GM21526 (cell line): ENCODE measurements around the gene MAPK8IP2.
A peak's percentile ranks its signal among the peaks of the same experiment; 100 is the strongest.

Source experiments
- ATAC-seq: cut with Tn5 transposase; IDR thresholded peaks from one replicate; pipeline ENCODE4 v1.9.1; 2021; ENCODE audit warnings: moderate library complexity; ENCODE audit not compliant: unreplicated experiment, low FRiP score

MAPK8IP2 gene

DNA sequence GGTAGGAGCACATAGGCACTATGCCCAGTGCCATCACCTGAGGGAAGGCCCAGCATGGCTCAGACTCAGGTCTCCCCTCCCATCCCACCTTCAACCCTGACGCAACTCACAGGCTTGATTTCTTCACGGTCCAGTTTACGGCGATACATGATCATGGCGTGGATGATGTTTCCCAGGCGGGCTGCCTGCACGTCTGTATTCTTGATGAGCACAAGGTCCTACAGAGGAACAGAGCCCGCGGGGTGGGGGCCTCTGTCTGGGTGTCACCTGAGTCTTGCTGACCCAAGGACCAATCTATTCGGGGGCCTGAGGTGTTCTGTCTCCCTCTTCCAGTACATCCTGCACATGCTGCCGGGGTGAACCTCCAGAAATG lies 26.2 kb upstream of the MAPK8IP2 start:
- ATAC-seq = no peak

DNA sequence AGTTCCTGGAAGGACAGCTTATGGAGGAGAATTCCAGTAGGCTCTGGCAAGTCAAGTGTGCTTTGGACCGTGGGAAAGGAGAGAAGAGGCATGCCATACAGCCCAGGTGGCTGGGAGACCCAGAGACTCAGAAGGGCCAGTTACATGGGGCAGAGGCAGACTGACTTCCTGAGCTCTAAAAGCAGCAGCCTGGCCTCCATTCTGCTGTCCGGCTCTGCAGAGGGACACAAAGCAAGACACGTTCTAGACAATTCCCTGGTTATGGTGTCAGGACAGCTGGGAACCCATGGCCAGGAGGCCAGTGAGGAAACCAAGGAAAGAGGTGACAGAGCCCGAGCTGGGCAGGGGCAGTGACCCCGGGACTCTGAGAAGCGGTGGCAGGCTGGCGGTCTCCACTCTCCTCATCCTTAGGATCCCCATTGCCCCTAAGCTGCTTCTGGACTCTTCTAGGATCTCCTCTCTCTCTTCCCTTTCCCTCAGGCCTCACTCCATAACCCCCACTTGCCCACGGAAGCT lies 25.1 kb upstream of the MAPK8IP2 start:
- ATAC-seq = no peak

DNA sequence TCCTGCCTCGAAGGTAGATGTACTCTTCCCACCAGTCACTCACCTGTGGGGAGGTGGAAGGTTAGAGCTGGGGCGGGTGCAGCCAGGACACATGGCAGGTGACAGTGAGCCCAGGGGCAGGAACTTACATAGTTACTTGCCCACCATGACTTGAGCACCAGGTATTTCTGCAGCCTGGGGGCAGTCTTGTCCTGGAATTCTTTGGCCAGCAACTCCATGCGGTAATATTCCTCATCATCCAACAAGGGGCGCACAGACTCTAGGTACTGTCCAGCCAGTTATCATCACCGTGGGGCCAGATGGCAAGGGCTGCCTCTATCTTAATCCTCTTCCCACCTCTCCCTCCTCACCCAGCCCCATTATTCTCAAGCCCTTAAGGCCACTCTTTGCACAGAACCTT lies 24.5 kb upstream of the MAPK8IP2 start:
- ATAC-seq = no peak

DNA sequence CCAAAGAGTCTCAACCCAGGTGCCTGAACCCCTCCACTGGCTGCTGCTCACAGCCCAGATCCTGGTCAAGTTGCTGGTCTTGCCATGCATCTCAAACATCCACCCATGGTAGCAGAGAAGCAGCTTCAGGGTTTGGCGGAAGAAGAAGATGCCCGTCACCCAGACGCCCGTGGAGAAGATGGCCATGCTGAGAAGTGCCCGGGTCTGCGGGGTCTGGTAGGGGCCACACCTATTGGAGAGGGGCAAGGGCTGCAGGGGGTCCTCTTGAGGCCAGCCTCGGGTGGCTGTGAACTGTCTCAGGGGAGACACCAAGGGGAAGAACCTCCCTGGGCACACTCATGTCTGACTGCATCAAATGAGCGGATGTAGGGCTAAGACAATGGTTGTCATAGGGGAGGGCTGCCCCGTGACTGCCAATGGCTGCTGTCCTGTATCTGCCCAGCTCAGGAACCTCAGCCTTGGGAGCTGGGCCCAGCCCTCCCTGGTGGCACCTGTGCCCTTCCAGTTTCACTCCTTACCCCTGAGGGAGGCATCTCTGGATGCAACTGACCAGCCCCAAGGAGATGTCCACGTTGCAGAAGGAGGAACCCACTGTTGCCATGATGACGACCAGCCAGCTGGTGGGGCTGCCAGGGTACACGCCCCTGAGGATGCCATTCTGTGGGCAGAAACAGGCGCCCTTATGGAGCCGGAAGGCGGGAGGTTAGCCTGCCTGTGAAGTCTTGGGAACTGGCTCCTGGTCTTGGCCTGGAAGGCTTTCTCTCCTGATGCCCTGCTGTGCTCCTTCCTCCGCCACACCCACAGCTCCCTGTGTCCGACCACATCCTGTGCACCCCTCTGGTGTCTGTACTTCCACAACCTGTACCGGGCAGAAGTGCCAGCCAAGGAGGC lies 23.5 kb upstream of the MAPK8IP2 start:
- ATAC-seq = no peak

DNA sequence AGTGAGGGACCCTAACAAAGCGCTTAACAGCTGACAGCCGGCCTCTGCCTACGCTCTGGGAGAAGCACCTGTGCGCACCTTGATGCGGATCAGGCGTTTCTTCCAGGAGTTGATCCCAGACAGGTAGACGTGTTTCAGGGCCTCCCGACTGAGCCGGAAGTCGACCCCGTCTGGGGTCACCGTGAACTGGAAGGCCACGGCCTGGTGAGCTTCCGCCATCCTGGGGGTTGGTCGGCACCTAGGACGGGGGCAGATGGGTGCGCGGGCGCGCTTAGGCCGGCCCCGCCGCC lies 23.0 kb upstream of the MAPK8IP2 start:
- no peak for ATAC-seq

DNA sequence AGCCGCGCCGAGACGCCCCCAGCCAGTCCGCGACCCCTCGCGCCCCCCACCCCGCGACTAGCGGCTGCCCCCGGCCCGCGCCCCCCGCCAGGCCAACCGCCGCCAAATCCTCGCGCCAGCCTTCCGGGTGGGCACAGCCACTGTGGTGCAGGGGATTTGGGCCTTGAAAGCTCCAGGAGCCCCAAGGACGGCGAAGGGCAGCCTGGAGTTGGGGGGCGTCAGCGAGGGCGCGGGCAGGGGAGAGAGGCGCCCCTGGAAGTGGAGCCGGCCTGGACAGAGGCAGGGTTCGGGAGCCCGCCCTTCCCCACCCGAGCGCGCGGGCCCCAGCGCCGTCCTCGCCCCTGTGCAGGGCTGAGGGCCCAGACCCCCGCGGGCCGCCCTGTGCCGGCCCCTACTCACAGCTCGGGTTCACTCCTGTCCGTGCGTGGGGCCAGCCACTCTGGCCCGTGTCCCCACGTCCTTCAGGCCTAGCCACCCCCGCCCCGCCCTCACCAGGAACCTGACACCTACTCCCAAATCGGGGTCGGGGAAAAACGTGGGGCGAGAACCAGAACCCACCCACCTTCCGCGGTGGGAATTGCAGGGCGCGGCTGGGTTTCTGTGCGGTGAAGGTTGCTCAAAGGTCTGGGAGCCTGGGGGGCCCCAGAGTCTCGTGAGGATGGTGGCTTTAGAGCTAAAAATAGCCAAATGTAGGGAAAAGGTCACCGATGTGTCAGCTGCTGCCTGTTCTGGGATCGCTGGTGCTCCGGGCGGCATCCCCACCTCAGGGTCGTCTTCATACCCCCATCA lies 22.4 kb upstream of the MAPK8IP2 start, which contains the start of gene CPT1B:
CPT1B (minus strand) TSS at position 441 of the 789 bp plus-strand sequence. CDS start 512 bp downstream, outside the sequence.
- ATAC-seq = no peak

DNA sequence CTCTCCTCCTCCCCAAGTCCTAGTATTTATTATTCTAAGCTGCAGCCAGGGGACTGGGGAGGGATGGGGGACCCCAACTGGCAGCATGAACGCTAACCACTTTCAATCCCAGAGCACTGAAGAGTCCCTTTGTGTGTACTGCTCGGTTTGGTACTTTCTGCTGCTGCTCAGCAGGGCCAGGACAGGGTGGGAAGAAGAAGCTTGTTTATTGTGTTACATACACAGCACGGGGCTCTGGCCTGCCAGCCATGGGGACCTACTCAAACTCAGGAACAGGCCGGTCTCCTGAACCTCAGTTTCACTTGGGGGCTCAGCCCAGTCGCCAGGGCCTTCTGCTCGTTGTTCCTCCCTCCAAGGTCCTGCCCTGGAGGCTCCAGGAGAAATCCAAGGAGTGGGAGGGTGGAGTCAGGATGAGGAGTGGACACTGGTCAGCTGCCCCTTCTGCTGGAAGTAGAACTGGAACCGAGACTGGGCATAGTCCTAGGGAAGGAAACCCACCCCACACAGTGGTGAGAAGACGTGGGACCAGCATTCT lies 21.8 kb upstream of the MAPK8IP2 start:
- no peak for ATAC-seq

DNA sequence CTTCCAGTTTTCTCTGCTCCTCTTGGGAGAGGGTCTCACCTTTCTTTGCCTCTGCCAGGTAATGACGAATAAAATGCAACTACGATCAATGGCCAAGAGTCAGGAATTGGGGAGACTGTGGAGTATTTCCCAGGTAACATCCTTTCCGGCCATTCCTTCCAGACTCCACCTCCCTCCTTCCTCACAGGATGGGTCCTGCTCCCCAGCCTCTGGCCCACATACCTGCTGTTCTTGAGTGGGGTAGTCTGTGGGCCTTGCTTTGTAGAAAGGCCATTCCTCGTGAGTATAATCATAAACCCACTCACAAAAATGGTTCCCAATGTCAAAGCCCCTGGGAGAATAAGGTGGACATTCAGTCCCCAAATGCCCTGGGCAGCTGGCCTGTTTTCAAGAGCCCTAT lies 20.8 kb upstream of the MAPK8IP2 start:
- ATAC-seq = no peak

DNA sequence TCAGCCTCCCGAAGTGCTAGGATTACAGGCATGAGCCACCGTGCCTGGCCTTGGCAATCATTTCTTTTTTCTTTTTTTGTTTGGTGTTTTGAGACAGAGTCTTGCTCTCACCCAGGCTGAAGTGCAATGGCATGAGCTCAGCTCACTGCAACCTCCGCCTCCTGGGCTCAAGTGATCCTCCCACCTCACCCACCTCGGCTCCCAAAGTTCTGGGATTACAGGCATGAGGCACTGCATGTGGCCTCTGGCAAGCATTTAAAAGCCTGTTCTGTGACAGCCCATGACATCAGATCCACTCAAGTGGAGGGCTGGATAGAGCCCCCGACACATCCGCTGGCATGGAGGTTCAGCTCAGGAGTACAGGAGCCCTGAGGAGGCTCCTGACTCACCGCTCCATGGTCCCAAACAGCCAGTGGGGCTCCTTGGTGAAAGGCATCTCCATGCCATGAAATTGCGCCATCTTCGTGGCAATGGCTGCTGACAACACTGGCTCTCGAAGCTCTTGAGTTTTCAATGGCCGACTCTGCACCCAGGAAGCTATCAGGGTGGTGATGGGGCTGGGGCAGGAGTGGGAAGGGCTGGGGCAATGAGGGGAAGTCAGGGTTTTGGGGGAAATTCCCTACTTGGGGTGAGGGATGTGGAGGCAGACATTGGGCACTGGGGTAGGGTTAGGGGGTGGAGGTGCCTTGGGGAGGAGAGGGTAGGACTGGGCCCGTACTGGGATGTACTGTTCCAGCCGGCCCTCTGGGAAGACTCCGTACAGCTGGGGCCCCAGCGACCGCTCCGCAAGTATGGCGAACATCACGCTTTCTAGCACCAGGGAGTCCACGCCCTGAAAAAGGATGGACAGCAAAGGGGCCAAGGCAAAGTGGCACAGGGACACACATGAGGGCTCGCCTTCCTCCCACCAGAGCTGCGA lies 19.3 kb upstream of the MAPK8IP2 start:
- ATAC-seq = no peak

DNA sequence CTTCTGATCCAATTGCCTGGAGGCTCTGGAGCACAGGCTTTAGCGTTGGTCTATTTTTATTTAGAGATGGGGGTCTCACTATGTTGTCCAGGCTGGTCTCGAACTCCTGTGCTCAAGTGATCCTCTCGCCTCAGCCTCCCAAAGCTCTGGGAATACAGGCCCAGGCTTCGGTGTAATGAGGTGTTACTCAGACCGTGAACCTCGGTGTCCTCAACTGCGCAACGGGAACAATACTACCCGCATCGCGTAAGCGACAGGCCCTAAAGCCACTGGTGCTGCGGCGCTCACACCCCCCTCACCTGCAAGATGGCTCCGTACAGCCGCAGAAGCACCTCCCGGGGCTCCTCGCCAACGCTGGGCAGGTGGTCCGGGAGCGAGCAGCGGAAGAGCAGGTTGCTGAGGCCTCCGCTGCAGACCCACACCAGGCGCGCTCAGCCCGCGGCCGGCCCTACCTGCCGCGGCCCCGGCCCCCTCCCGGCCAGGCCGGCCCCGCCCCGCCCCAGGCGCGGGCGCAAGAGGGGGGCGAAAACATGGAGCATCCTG lies 18.6 kb upstream of the MAPK8IP2 start:
- peak; percentile 19 for ATAC-seq

DNA sequence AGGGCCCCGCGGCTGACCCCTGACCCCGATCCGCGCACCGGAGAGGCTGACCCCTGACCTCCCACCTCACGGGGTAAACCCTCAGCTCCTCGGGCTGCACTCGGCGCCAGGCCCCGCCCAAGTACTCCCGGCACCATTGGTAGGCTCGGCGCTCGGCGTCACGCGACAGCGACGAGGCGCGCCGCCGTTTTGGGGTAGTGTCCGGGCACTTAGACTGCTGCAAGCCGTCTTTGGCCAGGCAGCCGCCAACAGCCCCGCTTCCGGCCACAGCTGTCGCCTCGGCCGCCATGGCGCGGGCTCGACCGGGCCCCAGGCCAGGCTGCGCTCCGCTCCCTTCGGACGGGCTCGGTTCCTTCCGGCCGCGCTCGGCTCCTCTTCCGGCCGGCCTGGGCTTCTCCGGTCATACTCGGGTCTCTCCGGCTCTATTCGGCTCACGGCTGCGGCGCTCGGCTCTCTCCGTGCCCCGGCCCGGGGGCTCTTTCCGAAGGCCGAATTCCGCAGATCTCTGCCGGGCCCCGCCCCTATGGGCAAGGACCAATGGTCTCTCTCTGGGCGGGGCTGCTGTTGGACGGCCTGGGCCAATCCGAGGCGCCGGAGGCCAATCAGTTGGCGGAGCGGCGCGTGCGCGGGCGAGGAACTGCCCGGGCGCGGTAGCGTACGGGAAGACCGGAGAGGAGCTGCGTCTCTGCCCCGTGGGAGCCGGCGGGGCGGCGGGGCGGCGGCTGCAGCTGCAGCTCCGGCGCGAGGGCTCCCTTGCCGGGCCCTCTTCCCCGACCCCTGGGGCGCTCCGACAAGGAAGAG lies 17.9 kb upstream of the MAPK8IP2 start, which contains the start of gene CHKB:
CHKB (minus strand) TSS at position 357 of the 801 bp plus-strand sequence; CDS start at position 289, 68 bp downstream.
- peak; percentile 78 for ATAC-seq

DNA sequence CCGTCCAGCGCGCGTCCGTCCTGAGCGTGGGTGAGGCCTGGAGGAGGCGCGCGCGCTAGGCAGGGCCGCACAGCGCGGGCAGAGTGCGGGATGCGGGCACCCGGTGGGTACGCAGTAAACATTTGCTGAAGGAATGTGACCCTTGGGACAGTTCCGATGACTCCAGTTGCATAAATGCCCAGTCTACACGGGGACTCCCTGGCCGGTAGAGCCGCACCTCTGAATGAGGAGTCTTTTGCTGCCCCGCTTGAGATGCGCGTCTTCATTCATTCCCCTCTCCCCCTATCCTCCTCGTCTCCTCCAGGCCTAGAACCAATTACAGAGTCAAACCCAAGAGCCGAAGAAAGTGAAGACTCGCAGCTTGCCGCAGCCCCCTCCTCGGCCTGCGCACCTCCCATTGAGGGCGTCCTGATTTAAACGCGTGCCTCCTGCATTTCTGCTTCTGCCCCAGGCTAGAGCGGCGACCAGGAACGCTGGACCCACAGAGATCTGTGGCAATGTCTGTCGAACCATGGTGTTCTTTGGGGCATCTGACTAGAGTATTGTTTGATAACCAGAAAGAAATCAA lies 17.2 kb upstream of the MAPK8IP2 start:
- peak; percentile 15 for ATAC-seq

DNA sequence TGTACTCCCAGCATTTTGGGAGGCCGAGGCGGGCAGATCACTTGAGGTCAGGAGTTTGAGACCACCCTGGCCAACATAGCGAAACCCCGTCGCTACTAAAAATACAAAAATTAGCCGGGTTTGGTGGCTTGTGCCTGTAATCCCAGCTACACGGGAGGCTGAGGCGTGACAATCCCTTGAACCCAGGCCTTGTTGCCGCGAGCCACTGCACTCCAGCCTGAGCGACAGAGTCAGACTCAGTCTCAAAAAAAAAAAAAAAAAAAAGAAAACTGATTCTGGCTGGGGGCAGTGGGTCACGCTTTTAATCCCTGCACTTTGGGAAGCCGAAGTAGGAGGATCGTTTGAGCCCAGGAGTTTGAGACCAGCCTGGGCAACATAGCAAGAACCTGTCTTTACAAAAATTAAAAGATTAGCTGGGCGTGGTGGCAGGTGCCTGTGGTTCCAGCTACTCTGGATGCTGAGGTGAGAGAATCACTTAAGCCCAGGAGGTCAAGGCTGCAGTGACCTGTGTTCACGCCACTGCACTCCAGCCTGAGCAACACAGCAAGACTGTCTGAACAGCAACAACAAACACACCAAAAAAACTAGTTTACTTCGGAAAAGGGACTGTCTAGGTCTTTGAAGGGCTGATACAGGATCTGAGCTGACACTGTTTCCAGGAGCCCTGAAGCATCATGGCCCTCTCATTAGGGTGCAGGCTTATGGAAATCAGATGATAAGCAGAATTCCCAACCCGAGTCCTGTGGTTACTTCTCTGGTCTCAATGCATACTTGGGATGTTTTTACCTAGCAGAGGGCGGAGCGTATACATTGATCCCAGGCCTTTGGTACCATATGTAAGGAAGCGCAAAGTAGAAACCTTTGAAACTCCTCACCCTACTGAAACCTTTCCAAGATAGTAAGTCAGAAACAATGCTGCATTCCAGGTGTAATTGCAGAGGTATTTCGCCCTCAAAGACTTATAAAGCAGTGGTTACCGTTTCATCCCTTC lies 16.2 kb upstream of the MAPK8IP2 start:
- ATAC-seq = no peak

DNA sequence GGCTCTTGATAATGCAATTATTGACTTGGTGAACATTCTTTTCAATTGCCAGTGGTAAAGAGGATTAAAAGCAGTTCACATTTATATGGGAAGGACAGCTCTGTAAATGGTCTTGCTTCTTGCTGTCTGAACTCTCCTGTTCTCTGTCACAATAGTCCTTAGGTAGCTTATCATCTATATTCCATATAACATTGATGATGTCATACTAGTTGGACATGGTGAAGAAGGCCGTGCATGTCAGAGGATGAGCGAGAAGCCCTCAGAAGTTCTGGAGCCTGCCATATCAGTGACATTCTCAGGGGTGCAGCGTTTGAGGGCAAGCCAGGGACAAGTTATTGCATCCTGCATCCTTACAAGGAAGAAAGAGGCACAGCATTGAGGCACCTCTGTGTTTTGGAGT lies 15.4 kb upstream of the MAPK8IP2 start:
- no peak for ATAC-seq

DNA sequence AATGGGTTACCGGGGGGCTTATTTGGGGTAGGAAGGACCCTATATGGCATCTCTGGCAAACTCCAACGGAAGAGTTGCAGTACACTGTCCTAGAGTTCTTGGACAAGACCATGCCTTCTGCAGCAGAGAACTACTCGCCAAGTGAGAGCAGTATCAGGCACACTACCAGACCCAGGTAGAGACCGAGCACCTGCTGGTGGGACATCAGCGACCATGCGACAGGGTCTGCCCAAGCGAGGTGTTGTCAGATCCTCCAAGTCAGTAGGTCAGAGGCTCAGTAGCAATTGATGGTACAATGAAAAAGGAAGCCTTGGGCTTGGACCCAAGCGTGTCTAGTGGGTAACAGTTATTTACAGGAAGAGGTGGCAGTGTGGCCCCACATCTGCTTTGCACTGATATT lies 14.8 kb upstream of the MAPK8IP2 start:
- no peak for ATAC-seq

DNA sequence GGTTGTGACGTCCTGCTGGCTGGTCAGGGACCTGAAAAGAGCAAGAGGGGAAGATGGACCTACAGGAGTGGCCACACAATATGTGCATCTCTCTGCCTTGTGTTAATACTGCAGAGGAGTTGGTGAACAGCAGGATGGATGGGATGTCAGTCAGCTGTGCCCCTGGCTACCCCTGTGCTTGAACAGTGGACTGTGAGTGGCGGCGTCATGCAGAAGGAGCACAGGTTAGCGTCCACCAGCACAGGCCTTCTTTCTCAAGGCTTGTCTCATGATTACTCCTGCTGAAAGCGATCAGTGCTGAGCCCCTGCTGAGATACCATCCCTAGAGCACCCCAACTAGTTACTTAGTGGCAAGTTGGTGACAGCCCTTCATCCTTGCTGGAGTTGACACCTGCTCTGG lies 14.2 kb upstream of the MAPK8IP2 start:
- ATAC-seq = no peak

DNA sequence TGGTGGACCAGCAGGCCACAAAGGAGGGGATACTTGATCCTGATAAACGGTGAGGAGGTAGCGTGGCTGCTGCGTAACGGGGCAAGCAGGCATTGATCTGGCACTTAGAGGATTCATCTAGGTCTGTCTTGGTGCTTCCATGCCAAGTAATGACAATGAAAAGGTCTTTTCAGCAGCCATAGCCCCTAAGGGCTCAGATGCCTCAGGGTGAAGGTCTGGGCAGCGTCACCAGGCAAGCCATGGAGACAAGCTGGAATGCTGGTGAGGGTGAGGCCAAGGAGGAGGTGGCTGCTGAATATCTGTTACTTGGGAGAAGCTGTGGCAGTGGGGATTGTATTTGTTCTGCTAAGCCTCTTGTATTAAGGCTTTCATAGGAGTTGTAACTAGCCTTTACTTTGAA lies 13.2 kb upstream of the MAPK8IP2 start:
- no peak for ATAC-seq

DNA sequence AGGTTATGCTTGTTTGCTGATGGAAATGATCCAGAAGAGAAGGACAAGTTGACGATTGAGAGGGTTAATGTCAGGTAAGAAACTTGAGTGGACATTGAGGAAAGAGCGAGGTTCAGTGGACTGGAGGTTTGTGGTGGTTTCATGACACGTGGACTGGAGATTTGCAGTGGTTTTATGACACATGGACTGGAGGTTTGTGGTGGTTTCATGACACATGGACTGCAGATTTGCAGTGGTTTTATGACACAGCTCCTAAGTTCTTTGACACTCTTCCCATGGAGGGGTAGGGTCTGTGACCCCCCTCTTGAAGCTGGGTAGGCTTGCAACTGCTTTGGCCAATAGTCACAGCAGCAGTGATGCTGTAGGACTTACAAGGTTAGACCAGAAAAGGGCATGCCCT lies 5.4 kb upstream of the MAPK8IP2 start:
- no peak for ATAC-seq
